Fibroblast of gingiva (primary cell): ENCODE results near the gene RNF186.

Source experiments
- DNase-seq: peaks from one replicate; pipeline ENCODE4 v3.0.0-alpha.2; 2011; ENCODE audit warnings: low read depth

RNF186 gene

DNA sequence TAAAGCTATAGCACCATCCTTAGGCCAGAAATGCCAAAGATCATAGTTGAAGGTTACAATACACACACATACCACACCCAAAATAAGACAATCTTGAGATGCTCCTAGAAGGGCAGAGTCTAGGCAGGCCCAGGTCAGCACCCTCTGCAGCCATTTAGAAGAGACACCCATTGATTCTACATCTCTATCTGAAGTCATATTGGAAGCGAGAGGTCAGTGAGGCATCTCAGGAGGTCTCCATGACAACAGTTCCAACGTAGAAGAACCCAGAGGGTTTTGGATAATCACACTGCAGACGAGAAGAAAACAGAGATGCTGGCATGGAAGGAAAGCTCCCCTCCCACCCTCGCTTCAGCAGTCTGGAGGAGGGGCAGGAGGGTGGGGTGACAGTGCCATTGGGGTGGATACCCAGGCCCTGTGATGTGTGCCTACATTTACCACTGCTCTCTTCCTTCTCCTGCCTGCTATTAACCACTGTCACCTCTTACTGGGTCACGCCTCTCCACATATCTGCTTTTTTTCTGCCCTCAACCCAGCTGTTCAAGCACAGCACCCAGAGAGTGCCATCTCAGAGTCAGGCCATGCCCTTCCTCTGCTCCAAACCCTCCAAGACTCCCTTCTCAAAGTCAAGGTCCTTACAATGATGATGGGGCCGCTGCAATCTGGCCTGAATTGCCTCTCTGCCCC is 21.6 kb downstream of the RNF186 start:
- DNase-seq: no peak

DNA sequence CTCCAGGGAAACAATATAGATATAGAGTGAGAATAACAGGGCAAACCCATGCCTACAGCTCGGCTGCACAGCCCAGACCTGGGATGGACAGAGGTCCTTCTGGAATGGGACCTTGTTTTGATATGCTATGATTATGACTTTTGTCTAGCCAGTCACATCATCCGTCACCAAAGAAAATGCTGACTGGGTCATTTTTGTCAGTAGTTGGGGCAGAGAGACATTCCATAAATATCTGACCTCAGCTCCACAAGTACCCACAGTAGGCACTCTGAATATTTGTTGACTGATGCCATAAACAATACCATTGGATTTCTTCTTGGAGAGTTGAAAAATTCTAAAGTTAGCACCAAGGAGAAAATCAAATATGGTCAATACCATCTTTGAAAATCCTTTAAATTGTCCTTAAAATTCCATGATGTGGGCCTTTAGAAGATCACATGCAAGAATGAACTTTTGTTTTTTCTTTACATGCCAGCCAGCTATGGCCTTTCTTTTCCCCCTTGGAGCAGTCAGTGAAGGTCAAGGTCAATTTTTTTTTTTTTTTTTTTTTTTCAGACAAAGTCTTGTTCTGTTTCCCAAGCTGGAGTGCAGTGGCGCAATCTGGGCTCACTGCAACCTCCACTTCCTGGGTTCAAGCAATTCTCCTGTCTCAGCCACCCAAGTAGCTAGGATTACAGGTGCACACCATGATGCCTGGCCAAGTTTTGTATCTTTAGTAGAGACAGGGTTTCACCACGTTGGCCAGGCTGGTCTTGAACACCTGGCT is 22.7 kb downstream of the RNF186 start:
- DNase-seq: no peak

DNA sequence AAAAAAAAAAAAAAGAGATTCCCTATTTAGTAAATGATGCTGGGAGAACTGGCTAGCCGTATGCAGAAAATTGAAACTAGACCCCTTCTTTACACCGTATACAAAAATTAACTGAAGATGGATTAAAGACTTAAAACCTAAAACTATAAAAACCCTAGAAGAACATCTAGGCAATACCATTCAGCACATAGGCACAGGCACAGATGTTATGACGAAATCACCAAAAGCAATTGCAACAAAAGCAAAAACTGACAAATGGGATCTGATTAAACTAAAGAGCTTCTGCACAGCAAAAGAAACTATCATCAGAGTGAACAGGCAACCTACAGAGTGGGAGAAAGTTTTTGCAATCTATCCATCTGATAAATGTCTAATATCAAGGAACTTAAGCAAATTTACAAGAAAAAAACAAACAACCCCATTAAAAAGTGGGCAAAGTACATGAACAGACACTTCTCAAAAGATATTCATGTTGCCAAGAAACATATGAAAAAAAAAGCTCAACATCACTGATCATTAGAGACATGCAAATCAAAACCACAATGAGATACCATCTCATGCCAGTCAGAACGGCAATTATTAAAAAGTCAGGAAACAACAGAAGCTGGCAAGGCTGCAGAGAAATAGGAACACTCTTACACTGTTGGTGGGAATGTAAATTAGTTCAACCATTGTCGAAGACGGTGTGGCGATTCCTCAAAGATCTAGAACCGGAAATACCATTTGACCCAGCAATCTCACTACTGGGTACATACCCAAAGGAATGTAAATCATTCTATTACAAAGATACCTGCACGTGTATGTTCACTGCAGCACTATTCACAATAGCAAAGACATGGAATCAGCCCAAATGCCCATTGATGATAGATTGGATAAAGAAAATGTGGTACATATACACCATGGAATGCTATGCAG is 24.8 kb downstream of the RNF186 start:
- peak; percentile 55 for DNase-seq

DNA sequence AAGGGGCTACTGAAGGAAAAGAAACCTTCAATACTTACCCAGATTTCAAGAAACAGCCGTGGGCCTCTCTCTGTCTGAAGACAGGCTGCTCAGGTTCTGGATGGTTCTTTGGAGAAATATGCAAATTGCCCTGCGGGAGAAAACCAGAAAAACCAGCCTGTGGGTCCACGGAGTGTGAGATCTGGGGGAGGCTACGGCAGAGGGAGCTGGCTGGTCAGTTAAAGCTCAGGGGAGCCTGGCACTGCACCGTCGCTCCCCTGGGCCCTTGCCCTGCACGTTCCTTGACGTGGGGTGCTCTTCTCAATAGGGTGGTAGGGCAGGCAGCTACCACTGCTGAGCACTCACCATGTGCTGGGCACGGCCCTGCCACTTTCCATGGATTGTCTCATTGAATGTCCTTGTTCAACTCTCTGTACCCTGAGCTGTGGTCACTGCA is 28.1 kb downstream of the RNF186 start:
- no peak for DNase-seq

DNA sequence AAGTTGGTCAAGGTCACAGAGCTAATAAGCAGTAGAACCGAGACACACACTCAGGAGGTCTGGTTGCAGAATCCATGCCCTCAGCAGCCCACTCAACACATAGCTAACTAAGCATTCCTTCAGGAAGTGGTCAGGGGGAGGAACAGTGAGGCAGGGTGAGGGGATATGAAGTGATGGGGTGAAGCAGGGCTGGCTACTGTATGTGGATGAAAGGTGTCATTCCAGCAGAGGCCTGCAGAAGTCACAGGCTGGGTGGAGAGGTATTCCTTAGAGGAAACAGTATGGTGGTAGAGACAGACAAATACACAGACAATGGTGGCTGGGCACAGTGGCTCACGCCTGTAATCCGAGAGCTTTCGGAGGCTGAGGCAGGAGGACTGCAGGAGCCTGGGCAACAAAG is 29.4 kb downstream of the RNF186 start:
- no peak for DNase-seq

DNA sequence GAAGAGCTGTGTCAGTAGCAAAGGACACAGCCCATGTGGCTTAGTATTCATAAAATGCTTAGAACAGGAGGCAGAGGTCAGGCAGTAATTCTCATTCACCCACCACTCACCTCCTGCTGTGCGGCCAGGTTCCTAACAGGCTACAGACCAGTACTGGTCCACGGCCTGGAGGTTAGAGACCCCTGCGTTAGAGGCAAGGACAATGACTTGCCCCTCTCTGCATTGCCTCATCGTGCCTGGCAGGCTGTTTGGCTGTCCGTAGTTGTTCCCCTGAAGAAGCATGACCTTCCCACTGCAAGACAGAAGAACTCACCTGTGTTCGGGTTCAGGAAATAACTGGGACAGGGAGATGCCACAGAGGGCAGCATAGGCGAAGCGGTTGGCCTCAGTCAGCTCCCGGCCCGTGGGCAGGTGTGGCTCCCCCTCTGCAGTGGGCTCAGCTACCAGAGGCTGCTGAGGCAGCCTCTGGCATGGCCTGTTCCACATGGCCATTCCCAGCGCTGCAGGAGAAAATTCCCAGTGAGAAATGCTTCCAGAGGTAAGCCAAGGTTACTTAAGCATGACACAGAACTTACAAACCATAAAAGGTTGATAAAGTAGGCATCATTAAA is 34.7 kb downstream of the RNF186 start:
- no peak for DNase-seq

DNA sequence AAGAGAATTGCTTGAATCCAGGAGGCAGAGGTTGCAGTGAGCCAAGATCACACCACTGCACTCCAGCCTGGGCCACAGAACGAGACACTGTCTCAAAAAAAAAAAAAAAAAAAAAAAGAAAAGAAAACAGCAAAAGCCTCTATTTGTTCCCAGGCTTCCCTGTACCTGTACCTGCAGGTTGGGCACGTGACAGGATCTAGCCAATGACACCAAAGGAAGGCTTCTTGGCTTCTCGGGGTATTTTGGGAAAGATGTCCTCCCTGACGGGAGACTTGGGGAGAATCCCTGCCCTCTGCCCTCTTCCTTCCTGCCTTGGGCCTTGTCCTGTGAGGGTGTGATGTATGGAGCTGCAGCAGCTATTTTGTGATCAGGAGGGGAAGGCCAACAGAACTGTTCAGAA is 38.1 kb downstream of the RNF186 start:
- no peak for DNase-seq

DNA sequence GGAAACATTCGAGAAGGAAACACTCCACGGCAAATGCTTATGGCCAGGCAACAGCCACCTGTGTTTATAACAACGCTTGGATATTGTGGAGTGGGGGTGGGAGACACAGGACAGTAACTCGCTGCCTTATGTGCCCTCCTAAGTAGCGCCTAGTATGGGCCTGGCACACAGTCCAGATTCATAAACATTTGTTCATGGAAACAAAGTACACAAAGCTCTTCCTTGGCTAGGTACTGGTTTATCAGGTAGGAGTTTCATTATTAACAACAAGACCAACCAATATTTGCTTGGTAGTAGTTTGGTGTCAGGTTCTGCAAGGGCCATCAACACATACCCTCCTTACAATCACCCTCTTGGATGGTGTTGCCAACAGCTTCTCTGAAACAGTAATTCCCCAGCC is 38.8 kb downstream of the RNF186 start:
- DNase-seq: no peak

DNA sequence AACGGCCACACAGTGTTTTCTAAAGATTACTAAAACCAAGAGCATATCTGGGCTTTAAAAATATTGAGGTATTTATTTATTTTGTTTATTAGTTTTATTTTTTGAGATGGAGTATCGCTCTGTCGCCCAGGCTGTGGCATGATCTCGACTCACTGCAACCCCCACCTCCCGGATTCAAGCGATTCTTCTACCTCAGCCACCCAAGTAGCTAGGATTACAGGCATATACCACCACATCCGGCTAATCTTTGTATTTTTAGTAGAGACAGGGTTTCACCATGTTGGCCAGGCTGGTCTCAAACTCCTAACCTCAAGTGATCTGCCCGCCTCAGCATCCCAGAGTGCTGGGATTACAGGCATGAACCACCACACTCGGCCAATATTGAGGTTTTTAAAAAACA is 39.3 kb downstream of the RNF186 start:
- no peak for DNase-seq

DNA sequence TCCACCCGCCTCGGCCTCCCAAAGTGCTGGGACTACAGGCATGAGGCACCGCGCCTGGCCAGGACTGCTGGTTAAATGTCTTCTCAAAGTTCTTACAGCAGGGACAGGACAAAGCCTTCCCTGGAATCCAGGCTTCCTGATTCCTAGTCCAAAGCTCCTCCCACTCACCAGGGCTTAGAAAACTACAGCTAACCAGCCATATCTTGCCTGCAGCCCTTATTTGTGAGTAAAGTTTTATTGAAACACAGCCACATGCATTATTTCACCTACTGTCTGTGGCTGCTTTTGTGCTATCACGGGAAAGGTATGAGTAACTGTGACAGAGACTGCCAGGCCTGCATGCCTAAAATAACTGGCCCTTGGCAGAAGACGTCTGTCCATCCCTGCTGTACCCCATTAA is 39.8 kb downstream of the RNF186 start:
- DNase-seq: no peak

DNA sequence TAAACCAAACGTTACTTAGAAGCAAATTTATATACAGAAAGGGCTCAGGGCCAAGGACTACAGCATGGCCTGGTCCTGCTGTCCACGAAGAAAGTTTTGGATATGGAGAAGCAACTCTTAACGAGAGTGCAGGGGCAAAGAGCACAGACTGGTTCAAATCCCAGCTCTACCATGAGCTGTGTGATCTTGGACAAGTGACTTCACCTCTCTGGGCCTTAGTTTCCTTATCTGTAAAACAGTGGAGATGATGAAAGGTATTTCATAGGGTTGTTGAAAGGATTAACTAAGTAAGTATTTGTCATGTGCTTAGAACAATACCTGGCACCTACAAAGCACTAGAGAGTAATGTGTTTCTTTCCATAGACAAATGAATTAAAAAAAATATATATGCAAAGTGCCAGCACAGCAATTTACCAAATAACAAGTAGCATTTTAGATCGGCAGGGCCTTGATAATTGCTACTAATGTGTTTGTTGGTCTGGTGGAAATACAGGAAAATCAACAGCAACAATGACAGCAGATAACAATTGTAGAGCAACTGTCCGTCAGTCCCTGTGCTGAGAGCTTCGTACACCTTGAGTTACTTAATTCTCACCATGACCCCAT is 40.8 kb downstream of the RNF186 start:
- no peak for DNase-seq

DNA sequence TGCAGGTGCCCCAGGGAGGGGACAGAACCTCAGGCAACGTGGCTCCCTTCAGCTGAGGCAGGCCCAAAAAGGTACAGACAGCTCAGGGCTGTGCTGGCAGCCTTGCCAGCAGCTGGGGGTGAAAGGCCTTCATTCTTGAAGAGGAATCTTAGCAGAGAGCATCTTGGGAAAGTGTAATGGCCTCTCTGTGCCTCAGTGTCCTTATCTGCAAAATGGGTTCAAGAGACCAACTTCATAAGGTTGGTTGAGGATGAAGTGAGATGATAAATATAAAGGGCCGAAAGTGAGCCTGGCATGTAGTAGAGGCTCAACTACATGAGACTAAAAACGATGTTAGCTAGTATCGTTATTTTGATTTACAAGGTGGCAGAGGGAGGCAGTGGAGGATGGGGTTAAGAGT is 41.6 kb downstream of the RNF186 start:
- DNase-seq: no peak

DNA sequence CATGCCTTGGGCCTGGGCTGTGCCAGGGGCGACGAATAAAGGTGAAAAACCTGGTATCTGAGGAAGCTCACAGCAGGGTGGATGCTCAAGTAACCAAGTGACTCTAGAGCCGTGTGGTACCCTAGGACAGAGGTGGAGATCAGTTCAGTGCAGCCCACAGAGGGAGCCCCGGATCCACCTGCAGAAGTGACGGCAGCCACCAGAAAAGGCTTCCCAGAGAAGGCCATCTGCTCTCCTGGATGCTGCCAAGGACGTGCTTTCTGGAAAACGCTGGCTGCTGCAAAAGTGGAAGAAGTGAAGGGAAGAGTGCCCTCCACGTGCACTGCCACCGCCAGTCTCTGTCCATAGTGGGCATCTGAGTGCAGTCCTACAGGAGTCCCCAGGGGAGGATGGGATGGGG is 43.0 kb downstream of the RNF186 start:
- DNase-seq: no peak

DNA sequence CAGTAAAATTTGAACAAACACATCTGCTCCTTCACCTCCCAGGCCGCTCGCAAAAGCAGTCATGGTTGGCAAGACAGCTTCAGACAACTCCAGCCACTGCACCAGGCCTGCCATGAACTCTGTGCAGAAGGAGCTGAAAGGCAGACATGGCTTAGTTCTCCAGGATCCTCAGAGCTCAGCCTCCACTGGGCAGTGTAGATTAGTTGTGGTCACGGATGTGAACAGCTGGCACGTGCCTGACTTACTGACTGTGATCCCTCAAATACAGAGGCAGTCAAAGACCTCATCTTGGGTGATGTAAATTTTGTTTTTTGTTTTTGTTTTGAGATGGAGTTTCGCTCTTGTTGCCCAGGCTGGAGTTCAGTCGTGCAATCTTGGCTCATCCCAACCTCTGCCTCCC is 43.7 kb downstream of the RNF186 start:
- DNase-seq: no peak

DNA sequence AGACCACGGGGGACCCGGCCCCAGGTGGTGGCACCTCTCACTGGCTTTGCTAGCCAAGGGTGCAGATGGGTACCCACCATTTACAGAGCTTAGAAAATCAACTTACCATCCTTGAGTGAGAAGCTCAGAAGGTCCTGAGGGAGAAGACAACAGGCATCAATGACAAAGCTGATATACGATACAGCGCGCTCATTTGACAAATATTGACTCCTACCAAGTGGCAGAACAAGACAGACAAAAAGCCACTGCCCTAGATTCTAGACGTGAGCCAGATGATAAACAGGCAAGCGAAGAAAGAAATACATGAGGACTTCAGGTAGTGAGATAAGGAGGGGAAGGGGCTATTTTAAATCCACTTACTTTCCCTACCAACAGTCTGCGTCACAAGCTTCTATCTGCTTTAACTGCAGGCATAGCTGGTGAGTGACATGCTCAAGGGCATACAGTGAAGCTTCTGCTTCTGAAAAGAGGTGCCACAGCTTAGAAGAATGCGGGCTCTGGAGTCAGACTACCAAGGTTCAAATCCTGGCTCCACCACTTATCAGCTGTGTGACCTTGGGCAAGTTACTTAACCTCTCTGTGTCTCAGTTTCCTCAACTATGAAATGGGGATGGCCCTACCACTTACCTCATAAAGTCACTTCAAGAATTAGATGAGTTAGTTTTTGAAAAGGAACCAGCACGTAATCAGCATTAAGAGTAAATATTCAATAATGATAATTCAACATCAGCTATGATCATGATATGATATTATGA is 44.5 kb downstream of the RNF186 start:
- DNase-seq: no peak

DNA sequence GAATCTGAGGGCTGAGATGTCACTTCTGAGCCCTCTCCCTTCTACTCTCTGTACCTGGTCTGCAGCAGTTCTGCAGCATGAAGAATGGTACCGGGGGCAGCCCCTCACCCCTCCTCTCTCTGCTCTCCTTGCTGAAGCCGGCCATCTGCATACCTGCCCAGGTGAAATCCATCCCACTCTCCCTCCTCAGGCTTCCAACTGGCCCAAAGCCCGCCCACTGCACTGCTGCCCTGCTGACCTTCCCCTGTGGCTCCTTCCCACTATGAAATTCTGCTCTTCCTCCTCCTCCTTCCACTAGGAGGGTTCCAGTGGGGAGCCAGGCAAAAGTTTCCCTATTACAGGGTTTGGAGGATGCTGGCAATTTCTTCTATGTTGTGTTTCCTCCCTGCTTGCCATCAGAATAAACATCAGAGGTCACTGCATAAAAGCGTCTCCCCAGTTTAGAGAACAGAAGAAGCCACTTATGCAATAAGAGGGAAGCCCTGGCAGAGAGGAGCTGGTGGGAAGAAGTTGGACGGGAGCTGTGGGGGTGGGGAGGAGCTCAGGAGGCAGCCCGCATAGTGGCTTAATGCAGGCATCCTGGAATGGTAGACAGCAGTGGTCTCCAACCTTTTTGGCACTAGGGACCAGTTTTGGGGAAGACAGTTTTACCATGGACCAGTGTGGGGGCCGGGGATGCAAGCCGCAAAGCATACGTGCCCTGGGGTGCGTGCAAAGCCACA is 45.7 kb downstream of the RNF186 start:
- DNase-seq: no peak

DNA sequence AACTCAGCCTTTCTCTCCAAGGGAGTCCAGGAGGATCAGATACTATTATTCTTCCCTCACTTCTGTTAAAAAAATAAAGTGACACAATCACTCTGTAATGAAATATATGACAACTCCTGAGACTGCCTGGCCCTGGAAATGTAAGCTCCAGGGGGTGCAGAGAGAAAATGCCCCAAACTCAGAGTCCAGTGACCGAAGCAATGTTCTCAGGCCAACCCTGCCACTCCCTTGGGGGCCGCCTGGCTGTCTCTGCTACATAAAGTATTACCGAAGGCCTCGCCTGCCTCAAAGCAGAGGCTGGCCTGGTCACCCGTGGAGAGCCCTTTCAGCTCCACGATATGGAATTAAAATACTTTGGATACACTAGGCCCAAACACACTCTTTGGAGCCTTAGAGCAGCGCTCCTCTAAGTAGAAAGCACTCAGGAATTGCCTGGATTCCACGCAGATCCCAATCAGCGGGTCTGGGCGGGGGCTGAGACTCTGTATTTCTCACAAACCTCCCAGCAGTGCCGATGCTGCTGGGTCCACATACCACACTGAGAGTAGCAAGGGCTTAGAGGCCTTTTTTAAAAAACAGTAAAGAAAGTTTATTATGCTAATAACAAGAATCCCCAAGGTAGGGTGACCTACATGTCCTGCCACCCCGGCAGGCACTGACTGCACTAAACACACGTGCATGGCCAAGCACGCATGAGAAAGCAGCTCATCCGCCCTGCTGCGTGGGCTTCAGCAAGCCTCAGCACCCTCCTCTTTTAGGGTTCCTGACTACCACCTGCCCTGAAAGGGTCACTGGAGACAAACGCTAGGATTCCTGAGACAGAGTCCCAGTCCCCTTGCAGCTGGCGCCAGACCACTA is 46.5 kb downstream of the RNF186 start:
- DNase-seq: no peak

DNA sequence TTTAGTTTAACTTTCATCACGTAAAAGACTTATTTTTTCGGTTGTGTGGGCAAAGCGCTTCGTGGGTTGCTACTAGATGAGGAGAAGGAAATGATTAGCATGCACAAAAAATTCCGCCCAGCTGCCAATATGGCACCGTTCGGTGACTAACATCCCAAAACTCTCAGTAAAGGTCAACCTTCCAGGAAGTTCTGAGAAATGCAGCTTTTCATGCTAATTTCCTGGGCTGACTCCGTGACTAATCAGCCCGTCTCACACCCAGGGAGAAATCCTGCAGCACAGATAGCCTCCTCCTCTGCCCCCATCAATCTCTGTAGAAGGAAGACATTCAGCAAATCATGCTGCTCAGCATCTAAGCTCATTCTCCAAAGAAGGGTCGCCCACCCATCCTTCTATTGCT is 49.5 kb downstream of the RNF186 start:
- DNase-seq: peak; percentile 81

DNA sequence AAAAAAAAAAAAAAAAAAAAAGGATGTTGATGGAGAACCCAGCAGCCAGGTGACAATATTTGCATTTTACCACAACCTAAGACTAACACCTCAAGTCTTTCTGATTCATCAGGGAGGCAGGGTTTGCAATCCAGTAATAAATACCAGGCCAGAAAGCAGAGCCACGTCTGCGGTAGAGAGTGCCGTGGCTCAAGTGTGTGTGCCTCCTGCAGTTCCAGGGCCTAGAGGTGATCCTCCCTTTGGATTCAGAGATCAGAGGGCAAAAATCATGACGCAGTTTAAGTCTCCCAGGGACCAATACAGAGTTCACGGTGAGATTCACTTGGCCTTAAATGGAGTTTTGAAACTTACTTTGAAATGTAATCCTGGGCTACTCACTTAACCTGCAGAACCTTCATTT is 50.2 kb downstream of the RNF186 start:
- no peak for DNase-seq
